ENCODE results near the gene DNM3.

DNA sequence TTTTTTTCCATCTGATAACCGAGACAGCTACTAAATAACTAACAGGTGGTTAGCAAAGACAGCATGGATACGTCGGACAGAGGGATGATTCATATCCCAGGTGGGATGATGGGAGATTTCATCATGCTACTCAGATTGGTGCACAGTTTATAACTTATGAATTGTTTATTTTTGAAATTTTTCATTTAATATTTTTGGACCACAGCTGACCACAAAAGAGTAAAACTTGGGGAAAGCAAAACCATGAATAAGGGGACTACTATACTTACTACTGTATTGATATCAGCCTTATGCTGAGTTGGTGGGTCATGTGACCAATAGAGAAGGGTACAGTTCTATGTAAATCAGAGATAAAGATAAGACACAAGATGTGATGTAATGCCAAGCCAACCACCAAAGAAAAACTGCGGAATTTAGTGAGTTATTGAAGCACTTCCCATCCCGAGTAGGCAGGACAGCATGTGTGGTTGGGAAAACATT, 331.1 kb downstream of the DNM3 start:
- TF ChIP-seq, protein P1, sequence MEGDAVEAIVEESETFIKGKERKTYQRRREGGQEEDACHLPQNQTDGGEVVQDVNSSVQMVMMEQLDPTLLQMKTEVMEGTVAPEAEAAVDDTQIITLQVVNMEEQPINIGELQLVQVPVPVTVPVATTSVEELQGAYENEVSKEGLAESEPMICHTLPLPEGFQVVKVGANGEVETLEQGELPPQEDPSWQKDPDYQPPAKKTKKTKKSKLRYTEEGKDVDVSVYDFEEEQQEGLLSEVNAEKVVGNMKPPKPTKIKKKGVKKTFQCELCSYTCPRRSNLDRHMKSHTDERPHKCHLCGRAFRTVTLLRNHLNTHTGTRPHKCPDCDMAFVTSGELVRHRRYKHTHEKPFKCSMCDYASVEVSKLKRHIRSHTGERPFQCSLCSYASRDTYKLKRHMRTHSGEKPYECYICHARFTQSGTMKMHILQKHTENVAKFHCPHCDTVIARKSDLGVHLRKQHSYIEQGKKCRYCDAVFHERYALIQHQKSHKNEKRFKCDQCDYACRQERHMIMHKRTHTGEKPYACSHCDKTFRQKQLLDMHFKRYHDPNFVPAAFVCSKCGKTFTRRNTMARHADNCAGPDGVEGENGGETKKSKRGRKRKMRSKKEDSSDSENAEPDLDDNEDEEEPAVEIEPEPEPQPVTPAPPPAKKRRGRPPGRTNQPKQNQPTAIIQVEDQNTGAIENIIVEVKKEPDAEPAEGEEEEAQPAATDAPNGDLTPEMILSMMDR (IDR thresholded peaks at IDR 0.05) = no peak
- TF ChIP-seq POLR2AphosphoS5 (IDR thresholded peaks at IDR 0.05) = no peak
- TF ChIP-seq POLR2A (IDR thresholded peaks at IDR 0.05) = no peak
- TF ChIP-seq EP300 (IDR thresholded peaks at IDR 0.05) = no peak
